T follicular helper cell (primary cell): ENCODE results near the gene NFATC4.
"Not testable (repeated sequence)": the region's sequence is repeated elsewhere in the genome, so short reads cannot be mapped to it uniquely, and the experiment has no call there.

Source experiments
- DNase-seq: peaks from one replicate; pipeline ENCODE4 v3.0.0-alpha.2; 2020; ENCODE audit warnings: low read depth

NFATC4 gene

DNA sequence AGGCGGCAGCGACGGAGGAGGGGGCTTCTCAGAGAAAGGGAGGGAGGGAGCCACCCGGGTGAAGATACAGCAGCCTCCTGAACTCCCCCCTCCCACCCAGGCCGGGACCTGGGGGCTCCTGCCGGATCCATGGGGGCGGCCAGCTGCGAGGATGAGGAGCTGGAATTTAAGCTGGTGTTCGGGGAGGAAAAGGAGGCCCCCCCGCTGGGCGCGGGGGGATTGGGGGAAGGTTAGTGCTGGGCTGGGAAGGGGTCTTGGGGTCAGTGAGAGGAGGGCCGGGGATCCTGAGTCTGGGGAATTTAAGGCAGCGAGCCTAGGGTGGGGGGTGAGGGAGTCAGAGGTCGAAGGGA is 203 bp downstream of the NFATC4 start:
- no peak for DNase-seq

DNA sequence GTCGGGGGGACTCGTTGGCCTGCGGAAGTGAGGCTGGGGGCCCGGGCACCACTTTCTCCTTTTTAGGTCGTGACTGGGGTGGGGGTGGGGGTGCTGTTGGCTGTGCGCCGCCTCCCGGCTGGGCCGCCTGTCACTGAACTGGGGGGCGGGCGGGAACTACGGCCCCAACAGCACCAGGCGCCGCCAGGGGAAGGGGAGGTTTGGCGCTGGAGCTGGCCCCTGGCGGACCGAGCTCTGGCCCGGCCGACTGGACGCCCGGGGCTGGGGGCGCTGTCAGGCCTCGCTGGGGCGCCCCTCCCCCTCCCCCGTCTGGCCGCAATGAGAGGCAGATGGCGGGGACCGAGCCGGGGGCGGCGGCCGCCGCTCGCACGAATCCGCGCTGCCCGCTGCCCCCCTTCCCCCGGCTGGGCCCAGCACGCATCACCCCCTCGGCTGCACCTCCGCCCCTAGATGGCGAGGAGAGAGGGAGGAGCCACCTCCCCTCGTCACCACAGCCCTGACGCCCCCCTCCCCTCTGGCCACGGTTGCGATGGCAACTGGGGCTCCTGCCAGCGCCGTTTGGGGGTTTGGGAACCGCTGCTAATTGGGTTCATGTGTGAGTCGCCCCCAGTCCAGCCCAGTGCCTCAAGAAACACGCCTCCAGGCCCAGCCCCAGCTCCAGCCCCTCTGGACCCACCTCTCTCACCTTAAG is 723 bp downstream of the NFATC4 start:
- no peak for DNase-seq

DNA sequence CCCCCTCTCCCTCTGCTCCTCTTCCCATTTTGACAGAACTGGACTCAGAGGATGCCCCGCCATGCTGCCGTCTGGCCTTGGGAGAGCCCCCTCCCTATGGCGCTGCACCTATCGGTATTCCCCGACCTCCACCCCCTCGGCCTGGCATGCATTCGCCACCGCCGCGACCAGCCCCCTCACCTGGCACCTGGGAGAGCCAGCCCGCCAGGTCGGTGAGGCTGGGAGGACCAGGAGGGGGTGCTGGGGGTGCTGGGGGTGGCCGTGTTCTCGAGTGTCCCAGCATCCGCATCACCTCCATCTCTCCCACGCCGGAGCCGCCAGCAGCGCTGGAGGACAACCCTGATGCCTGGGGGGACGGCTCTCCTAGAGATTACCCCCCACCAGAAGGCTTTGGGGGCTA is 1.5 kb downstream of the NFATC4 start:
- no peak for DNase-seq

DNA sequence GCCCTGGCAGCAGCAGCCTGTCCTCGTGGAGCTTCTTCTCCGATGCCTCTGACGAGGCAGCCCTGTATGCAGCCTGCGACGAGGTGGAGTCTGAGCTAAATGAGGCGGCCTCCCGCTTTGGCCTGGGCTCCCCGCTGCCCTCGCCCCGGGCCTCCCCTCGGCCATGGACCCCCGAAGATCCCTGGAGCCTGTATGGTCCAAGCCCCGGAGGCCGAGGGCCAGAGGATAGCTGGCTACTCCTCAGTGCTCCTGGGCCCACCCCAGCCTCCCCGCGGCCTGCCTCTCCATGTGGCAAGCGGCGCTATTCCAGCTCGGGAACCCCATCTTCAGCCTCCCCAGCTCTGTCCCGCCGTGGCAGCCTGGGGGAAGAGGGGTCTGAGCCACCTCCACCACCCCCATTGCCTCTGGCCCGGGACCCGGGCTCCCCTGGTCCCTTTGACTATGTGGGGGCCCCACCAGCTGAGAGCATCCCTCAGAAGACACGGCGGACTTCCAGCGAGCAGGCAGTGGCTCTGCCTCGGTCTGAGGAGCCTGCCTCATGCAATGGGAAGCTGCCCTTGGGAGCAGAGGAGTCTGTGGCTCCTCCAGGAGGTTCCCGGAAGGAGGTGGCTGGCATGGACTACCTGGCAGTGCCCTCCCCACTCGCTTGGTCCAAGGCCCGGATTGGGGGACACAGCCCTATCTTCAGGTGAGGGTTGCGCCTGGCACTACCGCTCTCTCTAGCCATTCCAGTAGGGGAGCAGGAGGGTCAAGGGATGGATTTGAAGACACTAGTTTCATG is 2.1 kb downstream of the NFATC4 start:
- DNase-seq, result no peak

DNA sequence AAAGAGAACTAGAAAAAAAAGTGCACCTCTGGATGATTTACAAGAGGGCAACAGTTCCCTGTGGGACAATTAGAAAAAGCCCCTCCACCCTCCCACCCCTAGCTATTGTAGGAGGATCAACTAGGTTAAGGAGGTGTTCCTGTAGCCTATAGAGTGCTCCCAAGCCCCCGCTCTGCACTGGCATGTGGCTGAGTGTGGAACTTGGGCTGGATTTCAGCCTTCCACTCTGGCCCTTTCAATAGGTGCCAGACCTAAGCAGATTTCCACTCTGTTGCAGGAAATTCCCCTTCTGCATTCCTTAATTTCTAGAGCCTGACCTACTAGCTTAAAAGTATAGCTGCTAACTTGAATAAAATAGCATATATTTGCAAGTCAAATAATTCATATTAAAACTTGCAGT is 2.8 kb downstream of the NFATC4 start:
- no peak for DNase-seq

DNA sequence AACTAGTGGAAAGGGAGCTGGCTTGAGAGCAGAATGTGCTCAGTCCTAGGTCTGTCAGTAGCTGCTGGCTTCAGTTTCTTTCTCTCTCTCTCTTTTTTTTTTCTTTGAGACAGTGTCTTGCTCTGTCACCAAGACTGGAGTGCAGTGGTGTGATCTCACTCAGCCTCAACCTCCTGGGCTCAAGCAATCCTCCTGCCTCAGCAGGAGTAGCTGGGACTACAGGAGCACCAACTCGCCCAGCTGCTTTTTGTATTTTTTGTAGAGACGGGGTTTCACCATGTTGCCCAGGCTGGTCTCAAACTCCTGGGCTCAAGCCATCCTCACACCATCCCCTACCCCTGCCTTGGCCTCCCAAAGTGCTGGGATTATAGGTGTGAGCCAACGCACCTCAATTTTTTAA is 3.6 kb downstream of the NFATC4 start:
- not testable (repeated sequence) for DNase-seq

DNA sequence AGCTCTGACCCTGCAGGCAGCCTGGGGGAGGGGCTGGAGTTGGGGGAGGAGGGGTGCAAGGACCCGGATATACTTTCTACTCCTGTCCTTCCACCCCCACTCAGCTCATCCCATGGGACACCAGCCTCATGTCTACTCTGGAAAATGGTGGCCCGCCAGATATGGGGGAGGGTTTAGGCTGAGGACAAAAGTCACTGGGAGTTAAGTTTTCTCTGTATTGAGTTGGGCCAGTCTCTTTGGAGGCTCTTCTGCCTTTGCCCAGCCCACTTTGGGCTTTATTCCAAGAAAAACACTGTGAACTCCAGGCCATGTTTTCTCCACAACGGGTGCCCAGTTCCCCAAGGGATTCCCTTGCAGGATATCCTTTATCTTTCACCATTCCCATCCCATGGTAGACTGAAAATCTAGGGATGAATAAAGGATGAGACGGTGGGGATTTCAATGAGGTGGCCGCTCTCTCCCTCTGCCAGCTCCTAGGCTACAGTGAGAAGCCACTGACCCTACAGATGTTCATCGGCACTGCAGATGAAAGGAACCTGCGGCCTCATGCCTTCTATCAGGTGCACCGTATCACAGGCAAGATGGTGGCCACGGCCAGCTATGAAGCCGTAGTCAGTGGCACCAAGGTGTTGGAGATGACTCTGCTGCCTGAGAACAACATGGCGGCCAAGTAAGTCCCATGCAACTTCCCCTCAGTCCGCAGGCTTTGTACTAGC is 4.9 kb downstream of the NFATC4 start:
- no peak for DNase-seq

DNA sequence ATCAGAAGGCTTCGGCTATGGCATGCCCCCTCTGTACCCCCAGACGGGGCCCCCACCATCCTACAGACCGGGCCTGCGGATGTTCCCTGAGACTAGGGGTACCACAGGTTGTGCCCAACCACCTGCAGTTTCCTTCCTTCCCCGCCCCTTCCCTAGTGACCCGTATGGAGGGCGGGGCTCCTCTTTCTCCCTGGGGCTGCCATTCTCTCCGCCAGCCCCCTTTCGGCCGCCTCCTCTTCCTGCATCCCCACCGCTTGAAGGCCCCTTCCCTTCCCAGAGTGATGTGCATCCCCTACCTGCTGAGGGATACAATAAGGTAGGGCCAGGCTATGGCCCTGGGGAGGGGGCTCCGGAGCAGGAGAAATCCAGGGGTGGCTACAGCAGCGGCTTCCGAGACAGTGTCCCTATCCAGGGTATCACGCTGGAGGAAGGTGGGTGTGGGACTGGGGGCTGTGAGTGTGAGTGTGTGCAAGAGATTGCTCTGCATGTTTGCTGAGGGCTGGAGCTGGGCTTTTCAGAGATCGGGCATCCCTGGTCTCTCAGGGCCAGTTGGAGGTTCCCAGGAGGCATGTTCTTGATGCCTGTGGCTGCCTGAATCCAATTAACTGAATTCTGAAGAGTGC is 8.6 kb downstream of the NFATC4 start:
- DNase-seq, result no peak

DNA sequence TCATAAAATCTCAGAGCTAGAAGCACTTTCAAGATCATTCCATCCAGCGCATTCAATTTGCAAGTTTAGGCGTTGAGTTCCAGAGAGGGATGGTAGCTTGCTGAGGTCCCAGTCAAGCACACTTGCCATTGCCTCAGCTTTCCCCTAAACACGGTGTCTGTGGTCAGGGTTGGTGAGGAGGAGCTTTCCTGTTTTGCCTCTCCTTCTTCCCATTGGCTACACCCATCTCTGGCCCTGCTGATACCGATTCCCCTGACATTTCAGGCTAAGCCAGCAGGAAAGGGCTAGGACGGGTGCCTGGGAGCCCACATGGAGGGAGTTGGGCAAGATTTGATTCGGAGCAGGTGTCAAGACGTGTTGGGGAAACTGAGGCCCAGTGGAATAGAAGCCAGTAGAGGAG is 9.1 kb downstream of the NFATC4 start:
- no peak for DNase-seq

DNA sequence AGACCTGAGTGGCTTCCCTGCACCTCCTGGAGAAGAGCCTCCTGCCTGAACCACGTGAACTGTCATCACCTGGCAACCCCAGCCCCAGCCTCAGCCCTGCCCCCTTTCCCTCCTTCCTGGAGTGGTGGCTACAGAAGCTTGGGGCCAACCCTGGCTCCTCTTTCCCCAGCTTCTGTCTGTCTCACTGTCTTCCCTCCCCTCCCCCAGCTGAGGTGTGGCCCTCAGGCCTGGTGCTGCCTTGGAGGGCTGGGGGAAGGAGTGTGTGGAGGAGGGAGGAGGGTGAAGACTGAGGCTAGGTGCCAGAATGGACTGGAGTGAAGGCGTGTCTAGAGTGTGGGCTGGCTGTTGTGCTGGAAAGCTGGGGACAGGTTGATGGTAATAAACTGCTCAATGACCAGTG is 9.7 kb downstream of the NFATC4 start:
- DNase-seq, result no peak

DNA sequence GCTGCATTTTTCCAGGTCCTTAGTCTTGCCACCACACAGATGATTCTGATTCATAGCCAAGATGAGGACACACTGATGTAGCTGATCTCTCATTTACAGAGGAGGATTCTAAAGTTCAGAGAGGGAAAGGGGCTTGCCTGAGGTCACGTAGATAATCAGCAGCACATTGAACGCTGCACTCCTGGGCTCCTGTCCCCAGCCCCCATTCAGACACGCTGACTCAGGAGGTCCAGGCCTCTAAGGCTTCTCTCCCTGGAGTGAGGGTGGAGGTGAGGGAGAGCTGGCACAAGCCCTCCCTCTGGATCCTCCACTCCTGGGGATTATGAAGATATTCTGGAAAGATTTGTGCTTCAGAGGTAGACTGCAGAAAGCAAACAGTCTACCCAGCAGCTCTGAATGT is 10.3 kb downstream of the NFATC4 start:
- no peak for DNase-seq

DNA sequence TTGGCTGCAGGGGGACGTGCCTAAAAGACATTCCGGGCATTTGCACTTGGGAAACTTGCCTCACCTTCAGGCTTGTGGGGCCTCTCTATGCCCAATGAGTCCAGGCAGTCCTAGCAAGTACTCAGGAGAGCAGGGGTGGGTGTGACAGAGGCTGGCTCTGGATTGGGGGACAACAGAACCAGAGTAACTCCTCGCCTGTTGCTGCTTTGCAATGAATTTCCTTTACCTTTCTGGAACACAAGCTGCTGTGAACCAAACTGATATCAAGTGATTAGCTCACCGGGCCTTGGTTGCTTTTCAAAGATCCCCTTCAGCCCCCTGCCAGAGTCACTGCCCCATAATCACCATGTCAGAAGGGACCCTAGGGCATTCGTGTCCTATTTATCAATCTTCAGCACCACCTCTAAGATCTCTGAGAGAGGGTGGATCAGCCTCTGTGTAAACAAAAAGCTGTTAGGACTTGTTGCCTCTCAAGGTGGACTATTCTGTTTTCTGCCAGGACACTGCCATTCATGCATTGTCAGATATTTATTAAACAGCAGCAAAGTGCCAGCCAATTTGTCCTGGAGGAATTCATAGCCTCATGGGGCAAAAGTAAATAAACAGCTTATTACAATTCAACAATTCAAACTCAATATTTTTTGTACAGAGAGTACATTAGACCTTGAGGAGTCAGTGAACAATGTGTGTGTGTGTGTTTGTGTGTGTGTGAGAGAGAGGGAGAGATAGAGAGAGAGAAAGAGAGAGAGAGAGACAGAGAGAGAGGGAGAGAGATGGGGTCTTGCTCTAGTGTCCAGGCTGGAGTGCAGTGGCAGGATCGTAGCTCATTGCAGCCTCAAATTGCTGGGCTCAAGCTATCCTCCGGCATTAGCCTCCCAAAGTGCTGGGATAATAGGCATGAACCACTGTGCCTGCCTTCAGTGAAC is 11.3 kb downstream of the NFATC4 start:
- no peak for DNase-seq

DNA sequence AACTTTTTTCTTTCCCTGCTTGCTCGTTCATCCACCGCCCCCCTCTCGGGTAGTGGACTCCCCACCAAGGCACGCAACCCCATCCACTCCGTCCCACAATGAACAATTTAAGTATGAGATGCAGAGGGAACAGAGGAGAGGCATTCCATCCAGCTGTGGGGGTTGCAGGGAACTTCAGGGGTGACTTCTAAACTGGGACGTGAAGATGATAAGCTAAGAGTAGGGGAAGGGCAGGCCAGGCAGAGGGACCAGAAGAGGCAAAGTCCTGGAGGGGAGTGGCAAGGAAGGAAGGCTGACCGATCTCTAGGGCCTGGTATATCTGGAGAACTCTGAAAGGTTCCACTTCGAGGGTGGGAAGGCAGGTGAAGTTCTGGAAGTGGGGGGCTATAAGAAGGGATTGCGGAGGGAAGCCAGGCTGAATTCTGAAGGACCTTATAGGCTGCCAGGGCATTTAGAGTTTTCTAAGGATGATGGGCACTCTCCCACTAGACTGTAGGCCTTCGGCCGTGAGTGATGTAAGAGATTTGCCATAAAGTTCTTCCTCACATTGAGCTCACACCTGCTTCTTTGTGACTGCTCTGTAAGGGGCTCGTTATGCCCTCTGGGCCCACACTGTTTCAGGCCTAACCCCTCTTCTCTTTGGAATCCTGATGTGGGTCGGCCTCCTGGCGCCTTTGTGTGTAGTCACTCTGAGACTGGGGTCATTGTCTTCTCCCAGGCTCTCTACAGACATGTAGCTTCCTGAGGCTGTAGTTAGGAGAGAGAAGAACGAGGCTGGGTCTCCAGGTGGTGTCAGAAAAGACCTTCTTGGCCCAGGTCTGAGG is 12.1 kb downstream of the NFATC4 start:
- no peak for DNase-seq

DNA sequence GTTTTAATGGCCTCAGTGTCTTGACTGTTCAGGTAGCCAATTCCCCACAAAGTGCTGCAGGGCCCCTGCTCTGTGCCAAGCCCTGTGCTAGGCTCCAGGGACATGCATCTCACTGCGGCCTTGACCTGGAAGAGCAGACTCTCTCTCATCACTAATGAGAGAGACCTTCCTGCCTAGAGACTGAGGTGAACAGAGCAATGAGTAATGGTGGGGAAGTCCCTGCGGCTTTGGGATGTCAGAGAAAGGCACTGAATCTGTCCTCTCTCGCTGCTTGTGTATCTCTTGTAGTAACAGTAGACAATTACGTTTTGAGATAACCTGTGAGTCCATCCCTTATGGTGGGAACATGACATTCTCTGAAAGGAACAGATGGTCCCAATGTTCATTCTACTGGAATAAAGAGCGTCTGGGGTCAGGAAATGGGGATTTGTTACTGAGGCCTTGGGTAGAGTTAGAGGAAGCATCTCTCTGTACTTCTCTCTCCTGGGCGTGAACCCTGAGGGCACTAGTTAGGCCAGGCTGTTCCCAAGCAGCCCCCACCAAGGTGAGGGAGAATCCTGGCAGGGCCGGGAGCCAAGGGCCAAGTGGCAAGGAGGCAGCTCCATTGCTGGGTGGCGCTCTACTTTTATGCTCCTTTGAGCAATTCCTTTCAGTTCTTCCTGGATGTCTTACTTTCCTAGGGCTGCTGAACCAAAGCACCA is 13.5 kb downstream of the NFATC4 start:
- DNase-seq, result no peak

DNA sequence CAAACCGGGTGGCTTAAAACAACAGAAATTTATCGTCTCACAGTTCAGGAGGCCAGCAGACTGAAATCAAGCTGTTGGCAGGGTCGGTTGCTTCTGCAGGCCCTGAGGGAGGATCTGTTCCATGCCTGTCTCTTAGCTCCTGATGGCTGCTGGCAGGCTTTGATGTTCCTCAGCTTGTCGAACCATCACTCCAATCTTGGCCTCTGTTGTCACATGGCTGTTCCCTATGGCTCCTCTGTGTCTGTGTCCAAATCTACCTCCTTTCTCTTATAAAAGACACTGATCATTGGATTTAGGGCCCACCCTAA is 14.0 kb downstream of the NFATC4 start:
- DNase-seq, result no peak

DNA sequence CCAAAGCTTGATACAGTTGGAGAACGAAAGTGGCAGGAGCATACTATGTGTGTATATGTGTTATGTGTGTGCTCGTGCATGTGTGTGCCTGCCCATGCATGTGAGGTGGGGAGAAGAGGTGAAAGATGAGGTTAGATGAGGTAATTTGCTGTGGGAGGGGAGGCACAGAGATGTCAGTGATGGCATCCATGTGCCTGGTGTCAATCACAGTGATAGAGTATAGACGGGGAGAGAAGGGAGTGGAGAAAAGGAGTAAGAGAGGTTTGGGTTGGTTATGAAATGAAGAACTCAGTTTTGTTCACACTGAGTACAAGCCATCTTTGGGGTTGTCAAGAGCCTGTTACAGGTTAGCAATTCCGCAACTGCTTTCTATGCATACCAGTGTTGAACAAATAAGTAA is 16.2 kb downstream of the NFATC4 start:
- DNase-seq, result no peak

DNA sequence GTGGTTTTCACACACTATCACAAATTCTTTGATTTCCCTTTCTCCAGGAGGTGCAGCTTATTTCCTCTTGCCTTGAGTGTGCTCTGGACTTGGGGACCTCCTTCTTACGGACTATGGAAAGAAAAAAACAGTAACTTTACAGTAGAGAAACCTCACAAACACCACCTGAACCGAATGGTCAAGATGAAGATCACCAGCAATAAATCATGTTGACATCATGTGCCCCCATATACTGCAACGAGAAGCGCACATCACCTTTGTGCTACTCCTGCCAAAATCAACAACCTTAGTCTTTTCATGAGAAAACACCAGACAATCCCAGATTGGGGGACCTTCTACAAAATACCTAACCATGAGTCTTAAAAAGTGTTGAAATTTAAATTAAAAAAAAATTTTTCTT is 17.5 kb downstream of the NFATC4 start:
- DNase-seq, result no peak

DNA sequence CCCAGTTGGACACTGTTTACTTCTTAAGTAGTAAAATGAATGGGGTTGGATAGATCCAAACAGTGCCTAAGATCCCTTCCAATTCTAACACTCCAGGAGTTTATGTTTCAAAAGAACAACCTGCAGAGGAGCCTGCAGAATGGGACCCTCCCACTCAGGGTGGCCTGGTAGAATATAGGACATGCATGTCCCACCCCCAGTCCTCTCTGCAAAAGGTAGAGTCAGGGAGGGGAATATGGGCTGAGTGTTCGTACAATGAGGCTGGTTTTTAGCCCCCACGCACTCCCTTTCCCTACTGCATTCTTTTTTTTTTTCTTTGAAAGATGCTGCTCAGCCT is 19.0 kb downstream of the NFATC4 start:
- no peak for DNase-seq

DNA sequence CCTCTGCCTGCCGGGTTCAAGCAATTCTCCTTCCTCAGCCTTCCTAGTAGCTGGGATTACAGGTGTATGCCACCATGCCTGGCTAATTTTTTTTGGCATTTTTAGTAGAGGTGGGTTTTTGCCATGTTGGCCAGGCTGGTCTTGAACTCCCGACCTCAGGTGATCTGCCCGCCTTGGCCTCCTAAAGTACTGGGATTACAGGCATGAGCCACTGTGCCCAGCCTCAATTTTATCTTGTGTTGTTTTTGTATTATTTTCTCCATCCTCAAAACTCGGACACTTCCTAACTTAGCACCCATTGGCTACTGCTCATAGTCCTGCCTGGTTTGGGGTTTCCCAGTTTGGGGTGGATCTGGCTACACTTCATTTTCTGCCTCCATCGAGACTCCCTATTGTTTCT is 19.6 kb downstream of the NFATC4 start:
- not testable (repeated sequence) for DNase-seq

DNA sequence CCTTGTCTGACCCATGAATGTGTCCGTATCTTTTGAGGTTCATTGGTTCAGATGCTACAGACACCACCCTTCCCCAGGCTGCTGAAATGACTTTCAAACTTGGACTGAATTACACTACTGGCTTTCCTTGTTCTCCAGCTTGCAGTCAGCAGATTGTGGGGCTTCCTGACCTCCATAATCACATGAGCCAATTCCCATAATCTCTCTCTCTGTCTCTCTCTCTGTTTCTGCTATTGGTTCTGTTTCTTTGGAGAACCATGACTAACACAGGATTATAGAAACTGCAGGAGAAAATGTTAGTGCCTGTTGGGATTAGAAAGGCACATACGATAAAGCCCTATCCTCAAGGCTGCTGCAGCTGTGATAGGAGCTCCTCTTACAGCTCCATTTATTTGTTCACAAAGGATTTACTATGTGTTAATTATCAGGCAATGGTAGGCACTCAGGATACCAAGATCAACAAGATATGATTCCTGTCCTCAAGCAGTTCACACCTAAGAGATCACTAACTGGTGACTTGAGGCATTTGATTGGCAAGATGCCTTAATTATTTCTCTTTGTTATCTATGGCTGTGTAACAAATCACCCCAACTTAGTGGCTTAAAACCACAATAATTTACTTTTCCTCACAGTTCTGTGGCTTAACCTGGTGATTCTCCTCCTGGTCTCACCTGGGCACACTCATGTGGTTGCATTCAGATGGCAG is 20.6 kb downstream of the NFATC4 start:
- no peak for DNase-seq
